ENCODE measurements around the gene ZBTB20.
A peak's percentile ranks its signal among the peaks of the same experiment; 100 is the strongest.

The ZBTB20 gene

GRCh38 chr3:114462750-114463149 lies 684.3 kb downstream of the ZBTB20 start:
- no peak for TF ChIP-seq CTCF (IDR thresholded peaks at IDR 0.05; ENCODE audit: low read depth, low read length, missing control alignments)
- H3K4me3 ChIP-seq (replicated peaks; ENCODE audit: low read depth, low read length) = no peak overlapping the region
- DNase-seq (ENCODE audit: extremely low read depth, low read depth) = no peak

DNA sequence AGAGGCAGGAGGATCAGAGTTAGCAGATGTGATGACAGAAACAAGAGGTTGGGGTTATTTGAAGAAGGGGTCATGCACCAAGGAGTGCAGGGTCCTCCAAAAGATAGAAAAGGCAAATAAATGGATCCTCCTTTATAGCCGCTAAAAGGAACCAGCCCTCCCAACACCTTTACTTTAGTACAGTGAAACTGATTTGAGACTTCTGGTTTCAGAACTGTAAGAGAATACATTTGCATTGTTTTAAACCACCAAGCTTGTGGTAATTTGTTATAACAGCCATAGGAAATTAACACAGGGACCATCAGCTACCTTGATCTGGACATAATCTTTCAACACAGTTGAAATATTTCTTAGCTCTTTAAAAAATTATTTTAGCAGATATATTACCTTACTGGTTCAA lies 686.6 kb downstream of the ZBTB20 start:
- DNase-seq (ENCODE audit: extremely low read depth, low read depth) = no peak
- H3K4me3 ChIP-seq (replicated peaks; ENCODE audit: low read depth, low read length) = no peak overlapping the region
- no peak for TF ChIP-seq CTCF (IDR thresholded peaks at IDR 0.05; ENCODE audit: low read depth, low read length, missing control alignments)

DNA sequence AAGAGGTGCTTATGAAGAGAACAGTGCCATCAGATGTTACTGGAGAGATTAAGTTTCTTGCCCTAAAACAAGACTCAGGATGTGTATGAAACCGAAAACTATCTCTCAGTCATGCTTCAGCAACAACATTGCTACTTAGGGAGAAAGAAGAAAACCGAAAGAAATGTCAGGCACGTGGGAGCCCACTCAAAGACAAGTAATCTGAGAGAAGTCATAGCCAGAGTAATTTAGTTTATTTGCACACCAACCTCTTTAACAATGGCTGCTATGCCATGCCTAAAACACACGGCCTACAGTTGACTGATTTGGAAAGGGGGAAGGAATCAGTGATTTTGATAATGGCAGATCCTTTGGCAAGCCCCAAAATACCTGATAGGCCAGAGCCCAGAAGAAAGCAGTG lies 690.3 kb downstream of the ZBTB20 start:
- no peak for DNase-seq (ENCODE audit: extremely low read depth, low read depth)
- H3K4me3 ChIP-seq (replicated peaks; ENCODE audit: low read depth, low read length) = no peak overlapping the region
- no peak for TF ChIP-seq CTCF (IDR thresholded peaks at IDR 0.05; ENCODE audit: low read depth, low read length, missing control alignments)

DNA sequence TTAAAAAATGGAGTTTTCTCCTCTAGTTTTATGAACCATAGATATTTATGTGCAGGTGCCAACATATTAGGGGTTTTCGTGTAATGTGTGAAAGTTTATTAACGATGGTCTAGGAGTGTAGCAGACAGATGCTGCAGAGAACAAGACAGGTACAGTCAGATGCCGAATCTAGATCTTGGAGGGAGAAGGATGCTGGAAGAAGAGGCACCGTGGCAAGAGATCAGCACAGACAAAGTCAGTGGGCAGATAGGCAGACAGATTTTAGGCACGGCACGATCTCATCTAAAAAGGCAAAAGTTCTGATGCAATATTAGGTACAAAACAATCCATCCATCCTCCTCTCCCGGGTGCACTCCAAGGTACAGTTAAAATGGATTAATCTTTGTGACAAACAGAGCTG lies 691.7 kb downstream of the ZBTB20 start:
- H3K4me3 ChIP-seq (replicated peaks; ENCODE audit: low read depth, low read length) = no peak overlapping the region
- no peak for TF ChIP-seq CTCF (IDR thresholded peaks at IDR 0.05; ENCODE audit: low read depth, low read length, missing control alignments)
- DNase-seq (ENCODE audit: extremely low read depth, low read depth) = no peak

DNA sequence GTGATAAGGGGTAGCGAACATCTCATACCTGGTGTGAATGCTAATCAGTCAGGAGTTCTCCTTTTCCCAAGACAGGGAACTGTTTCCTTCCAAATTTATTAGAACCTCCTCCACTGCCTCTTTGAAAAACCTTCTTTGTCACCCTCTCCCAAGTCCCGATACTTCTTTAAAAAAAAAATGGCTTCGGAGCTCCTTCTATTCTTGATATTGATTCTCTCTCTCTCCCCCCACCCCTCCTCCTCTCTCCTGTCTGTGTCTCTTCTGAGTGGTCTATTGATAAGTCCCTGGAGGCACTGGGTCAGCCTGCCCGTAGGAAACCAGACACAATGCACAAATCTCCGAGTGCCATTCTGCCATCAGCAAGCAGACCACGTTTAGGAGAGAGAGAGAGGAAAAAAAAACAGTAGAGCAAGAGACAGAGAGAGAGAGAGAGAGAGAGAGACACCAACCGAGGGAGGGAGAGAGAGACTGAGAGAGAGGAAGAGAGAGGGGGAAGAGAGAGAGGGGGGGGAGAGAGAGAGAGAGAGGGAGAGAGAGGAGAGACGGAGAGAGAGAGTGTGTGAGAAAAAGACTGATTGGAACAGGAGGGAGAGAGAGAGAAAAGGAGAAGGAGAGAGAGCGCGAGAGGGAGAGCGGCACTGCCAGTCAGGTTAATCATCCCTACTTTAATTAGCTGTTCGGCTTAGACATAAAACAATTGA lies 692.4 kb downstream of the ZBTB20 start:
- H3K4me3 ChIP-seq (replicated peaks; ENCODE audit: low read depth, low read length) = peak overlapping the region; percentile 48
- no peak for TF ChIP-seq CTCF (IDR thresholded peaks at IDR 0.05; ENCODE audit: low read depth, low read length, missing control alignments)
- DNase-seq (ENCODE audit: extremely low read depth, low read depth) = no peak

DNA sequence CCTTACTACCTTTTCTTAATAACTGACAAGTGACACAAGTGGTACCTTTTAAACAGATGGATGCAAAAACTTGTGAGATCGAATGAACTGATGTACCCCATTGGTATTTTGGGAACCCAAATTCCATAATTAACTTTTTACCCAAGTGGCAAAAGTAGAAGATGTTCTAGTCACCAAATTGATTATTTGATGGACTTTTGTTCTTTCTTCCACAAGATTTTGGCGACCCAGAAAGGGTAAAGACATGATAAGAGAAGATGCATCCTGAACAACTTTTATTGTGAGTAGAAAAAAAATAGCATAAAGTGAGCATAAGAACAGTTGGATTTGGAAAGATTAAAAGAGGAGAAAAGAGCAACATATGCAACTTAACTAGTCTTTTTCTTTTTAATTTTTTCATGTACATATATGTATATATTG lies 693.7 kb downstream of the ZBTB20 start:
- no peak overlapping the region; the same call in 1 of the 2 replicates for H3K4me3 ChIP-seq (replicated peaks; ENCODE audit: low read depth, low read length)
- DNase-seq (ENCODE audit: extremely low read depth, low read depth) = no peak
- TF ChIP-seq CTCF (IDR thresholded peaks at IDR 0.05; ENCODE audit: low read depth, low read length, missing control alignments) = no peak

GRCh38 chr3:114452937-114453336 lies 694.2 kb downstream of the ZBTB20 start:
- DNase-seq (ENCODE audit: extremely low read depth, low read depth) = no peak
- no peak for TF ChIP-seq CTCF (IDR thresholded peaks at IDR 0.05; ENCODE audit: low read depth, low read length, missing control alignments)

More at GRCh38 chr3:114452937-114453336, 694.2 kb downstream of the ZBTB20 start:
- no peak overlapping the region; the same call in 1 of the 2 replicates for H3K4me3 ChIP-seq (replicated peaks; ENCODE audit: low read depth, low read length)

Measured in HFF-Myc (cell line).